Measurements from ENCODE around the gene TMEM151B. TPM values are rescaled to one million over a fixed set of nuclear protein-coding genes. Genes with fewer than 3 reads are reported as not detected.

The TMEM151B gene
- total and polyA plus RNA-seq, 2 of the 13 experiments (the other 11 are each of a cell fraction or from before 2014, with no cell fraction given): not detected

- TF ChIP-seq UBTF (CRISPR knock-in tag; IDR thresholded peaks at IDR 0.05) (peak; percentile 89), WIZ (CRISPR knock-in tag; IDR thresholded peaks at IDR 0.05) (0 out of 2 replicates have a peak, but pooled peaks have one; percentile 37), CENPX (CRISPR knock-in tag; IDR thresholded peaks at IDR 0.05) (no peak), GABPA (IDR thresholded peaks at IDR 0.05; ENCODE audit: low read depth, low read length) (no peak), GABPA (CRISPR knock-in tag; IDR thresholded peaks at IDR 0.05; ENCODE audit: low read depth) (no peak), RBAK (CRISPR knock-in tag; IDR thresholded peaks at IDR 0.05) (no peak), SNAI1 (CRISPR knock-in tag; IDR thresholded peaks at IDR 0.05; ENCODE audit: borderline replicate concordance) (no peak), ZNF354B (CRISPR knock-in tag; IDR thresholded peaks at IDR 0.05) (no peak), NR2C2 (CRISPR knock-in tag; IDR thresholded peaks at IDR 0.05; ENCODE audit: borderline replicate concordance) (peak; percentile 60; the same call in 1 of the 2 replicates), SNAPC5 (CRISPR knock-in tag; IDR thresholded peaks at IDR 0.05; ENCODE audit: borderline replicate concordance) (no peak), NFYB (CRISPR knock-in tag; IDR thresholded peaks at IDR 0.05) (no peak), KMT2A (CRISPR knock-in tag; IDR thresholded peaks at IDR 0.05) (no peak), POLR2AphosphoS2 (IDR thresholded peaks at IDR 0.05; ENCODE audit: low read depth, low read length) (no peak), ZNF17 (CRISPR knock-in tag; IDR thresholded peaks at IDR 0.05) (no peak), ZNF292 (CRISPR knock-in tag; IDR thresholded peaks at IDR 0.05; ENCODE audit: borderline replicate concordance, low read depth) (no peak), ZNF460 (CRISPR knock-in tag; IDR thresholded peaks at IDR 0.05; ENCODE audit: borderline replicate concordance) (no peak), HOXD1 (CRISPR knock-in tag; IDR thresholded peaks at IDR 0.05) (0 out of 2 replicates have a peak, but pooled peaks have one; percentile 74), ZNF253 (CRISPR knock-in tag; IDR thresholded peaks at IDR 0.05; ENCODE audit: borderline replicate concordance) (peak; percentile 75; the same call in 1 of the 2 replicates), HCFC1 (IDR thresholded peaks at IDR 0.05; ENCODE audit: low read depth, low read length) (no peak), ZFX (CRISPR knock-in tag; IDR thresholded peaks at IDR 0.05; ENCODE audit: low read depth) (peak; percentile 81), ZNF496 (CRISPR knock-in tag; IDR thresholded peaks at IDR 0.05; ENCODE audit: insufficient replicate concordance) (no peak)
- TF ChIP-seq, protein P1, sequence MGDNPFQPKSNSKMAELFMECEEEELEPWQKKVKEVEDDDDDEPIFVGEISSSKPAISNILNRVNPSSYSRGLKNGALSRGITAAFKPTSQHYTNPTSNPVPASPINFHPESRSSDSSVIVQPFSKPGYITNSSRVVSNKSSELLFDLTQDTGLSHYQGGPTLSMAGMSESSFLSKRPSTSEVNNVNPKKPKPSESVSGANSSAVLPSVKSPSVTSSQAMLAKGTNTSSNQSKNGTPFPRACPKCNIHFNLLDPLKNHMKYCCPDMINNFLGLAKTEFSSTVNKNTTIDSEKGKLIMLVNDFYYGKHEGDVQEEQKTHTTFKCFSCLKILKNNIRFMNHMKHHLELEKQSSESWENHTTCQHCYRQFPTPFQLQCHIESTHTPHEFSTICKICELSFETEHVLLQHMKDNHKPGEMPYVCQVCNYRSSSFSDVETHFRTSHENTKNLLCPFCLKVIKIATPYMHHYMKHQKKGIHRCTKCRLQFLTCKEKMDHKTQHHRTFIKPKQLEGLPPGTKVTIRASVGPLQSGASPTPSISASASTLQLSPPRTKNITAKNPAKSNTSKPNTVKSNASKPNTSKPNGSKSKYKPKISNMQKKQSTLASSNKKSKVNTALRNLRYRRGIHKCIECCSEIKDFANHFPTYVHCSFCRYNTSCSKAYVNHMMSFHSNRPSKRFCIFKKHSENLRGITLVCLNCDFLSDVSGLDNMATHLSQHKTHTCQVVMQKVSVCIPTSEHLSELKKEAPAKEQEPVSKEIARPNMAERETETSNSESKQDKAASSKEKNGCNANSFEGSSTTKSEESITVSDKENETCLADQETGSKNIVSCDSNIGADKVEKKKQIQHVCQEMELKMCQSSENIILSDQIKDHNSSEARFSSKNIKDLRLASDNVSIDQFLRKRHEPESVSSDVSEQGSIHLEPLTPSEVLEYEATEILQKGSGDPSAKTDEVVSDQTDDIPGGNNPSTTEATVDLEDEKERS (CRISPR knock-in tag; IDR thresholded peaks at IDR 0.05): no peak
Observed at GRCh38 chr6:44223319-44224028, 46.8 kb upstream of the TMEM151B start, which contains the start of gene SLC29A1 (continued).

Measured in HepG2 (cell line).